SK-N-SH treated with all-trans-retinoic acid at 6 μM for 48 hours (cell line): ENCODE data around the gene PGP.
A peak's percentile ranks its signal among the peaks of the same experiment; 100 is the strongest.

Experiments used
- ATAC-seq: fragments of 200-7000 bp; cut with Tn5 transposase; 3 replicates; pipeline ENCODE4 v1.9.1; 2020; ENCODE audit warnings: mild to moderate bottlenecking, moderate library complexity
- ARNTL ChIP-seq: fragments of 450-650 bp; formaldehyde crosslinking; IDR thresholded peaks from 2 replicates; pipeline ENCODE4 v1.5.0; 2020; ENCODE audit warnings: low read depth, mild to moderate bottlenecking, moderate library complexity, borderline replicate concordance
- BACH2 ChIP-seq: fragments of 250-450 bp; sonication (Bioruptor Pico); IDR thresholded peaks from 2 replicates; pipeline ENCODE4 v1.9.0; 2021; ENCODE audit warnings: mild to moderate bottlenecking, borderline replicate concordance
- CSDC2 ChIP-seq: fragments of 250-450 bp; sonication (Bioruptor Pico); IDR thresholded peaks from 2 replicates; pipeline ENCODE4 v1.5.0; 2020; ENCODE audit warnings: mild to moderate bottlenecking, moderate library complexity
- ESRRG ChIP-seq: fragments of 250-450 bp; sonication (Bioruptor Pico); IDR thresholded peaks from 2 replicates; pipeline ENCODE4 v1.6.1; 2021; ENCODE audit warnings: mild to moderate bottlenecking
- GLIS3 ChIP-seq: fragments of 250-450 bp; sonication (Bioruptor Pico); IDR thresholded peaks from 2 replicates; pipeline ENCODE4 v1.5.0; 2020; ENCODE audit warnings: mild to moderate bottlenecking, moderate library complexity
- OSR1 ChIP-seq: fragments of 250-450 bp; sonication (Bioruptor Pico); IDR thresholded peaks from 2 replicates; pipeline ENCODE4 v1.8.0; 2022; ENCODE audit warnings: moderate library complexity, mild to moderate bottlenecking, inconsistent platforms
- PATZ1 ChIP-seq: fragments of 250-450 bp; sonication (Bioruptor Pico); IDR thresholded peaks from 2 replicates; pipeline ENCODE4 v1.8.0; 2020; ENCODE audit warnings: mild to moderate bottlenecking, moderate library complexity, borderline replicate concordance
- PPARA ChIP-seq: fragments of 250-450 bp; sonication (Bioruptor Pico); IDR thresholded peaks from 2 replicates; pipeline ENCODE4 v1.5.0; 2020; ENCODE audit warnings: mild to moderate bottlenecking, borderline replicate concordance
- RARB ChIP-seq: fragments of 250-450 bp; sonication (Bioruptor Pico); IDR thresholded peaks from 2 replicates; pipeline ENCODE4 v1.8.0; 2021; ENCODE audit warnings: mild to moderate bottlenecking, moderate library complexity
- SNAI2 ChIP-seq: fragments of 250-450 bp; sonication (Bioruptor Pico); IDR thresholded peaks from 2 replicates; pipeline ENCODE4 v1.5.0; 2020; ENCODE audit warnings: mild to moderate bottlenecking, moderate library complexity
- TCF4 ChIP-seq: fragments of 250-450 bp; sonication (Bioruptor Pico); IDR thresholded peaks from 2 replicates; pipeline ENCODE4 v1.8.0; 2021; ENCODE audit warnings: mild to moderate bottlenecking, moderate library complexity, borderline replicate concordance
- TOX ChIP-seq: fragments of 250-450 bp; sonication (Bioruptor Pico); IDR thresholded peaks from 2 replicates; pipeline ENCODE4 v1.8.0; 2021; ENCODE audit warnings: mild to moderate bottlenecking, moderate library complexity, borderline replicate concordance
- ZC3H10 ChIP-seq: fragments of 250-450 bp; sonication (Bioruptor Pico); IDR thresholded peaks from 2 replicates; pipeline ENCODE4 v1.5.1; 2021; ENCODE audit warnings: mild to moderate bottlenecking, moderate library complexity
- ZFP3 ChIP-seq: fragments of 250-450 bp; sonication (Bioruptor Pico); IDR thresholded peaks from 2 replicates; pipeline ENCODE4 v1.5.0; 2020; ENCODE audit warnings: mild to moderate bottlenecking, moderate library complexity
- ZFP30 ChIP-seq: fragments of 450-650 bp; formaldehyde crosslinking; IDR thresholded peaks from 2 replicates; pipeline ENCODE4 v1.5.0; 2022; ENCODE audit warnings: mild to moderate bottlenecking, moderate library complexity
- ZNF565 ChIP-seq: fragments of 450-650 bp; formaldehyde crosslinking; conservative IDR thresholded peaks from 2 replicates; pipeline ENCODE4 v1.5.0; 2020; ENCODE audit warnings: low read depth, mild to moderate bottlenecking, moderate library complexity
- ZNF70 ChIP-seq: fragments of 450-650 bp; formaldehyde crosslinking; IDR thresholded peaks from 2 replicates; pipeline ENCODE4 v1.5.0; 2020; ENCODE audit warnings: mild to moderate bottlenecking, moderate library complexity
- ZNF8 ChIP-seq: fragments of 450-650 bp; formaldehyde crosslinking; IDR thresholded peaks from 2 replicates; pipeline ENCODE4 v1.5.0; 2020; ENCODE audit warnings: mild to moderate bottlenecking, moderate library complexity
- TF ChIP-seq, protein P1 (sequence below): fragments of 250-450 bp; sonication (Bioruptor Pico); IDR thresholded peaks from 2 replicates; pipeline ENCODE4 v1.5.1; 2020; ENCODE audit warnings: low read depth, mild to moderate bottlenecking, moderate library complexity
- TF ChIP-seq, protein P2 (sequence below): fragments of 250-450 bp; sonication (Bioruptor Pico); IDR thresholded peaks from 2 replicates; pipeline ENCODE4 v1.5.1; 2021; ENCODE audit warnings: mild to moderate bottlenecking, moderate library complexity

The PGP gene

GRCh38 chr16:2244301-2244700 lies 29.7 kb upstream of the PGP start:
- TF ChIP-seq, protein P1, sequence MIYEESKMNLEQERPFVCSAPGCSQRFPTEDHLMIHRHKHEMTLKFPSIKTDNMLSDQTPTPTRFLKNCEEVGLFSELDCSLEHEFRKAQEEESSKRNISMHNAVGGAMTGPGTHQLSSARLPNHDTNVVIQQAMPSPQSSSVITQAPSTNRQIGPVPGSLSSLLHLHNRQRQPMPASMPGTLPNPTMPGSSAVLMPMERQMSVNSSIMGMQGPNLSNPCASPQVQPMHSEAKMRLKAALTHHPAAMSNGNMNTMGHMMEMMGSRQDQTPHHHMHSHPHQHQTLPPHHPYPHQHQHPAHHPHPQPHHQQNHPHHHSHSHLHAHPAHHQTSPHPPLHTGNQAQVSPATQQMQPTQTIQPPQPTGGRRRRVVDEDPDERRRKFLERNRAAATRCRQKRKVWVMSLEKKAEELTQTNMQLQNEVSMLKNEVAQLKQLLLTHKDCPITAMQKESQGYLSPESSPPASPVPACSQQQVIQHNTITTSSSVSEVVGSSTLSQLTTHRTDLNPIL = no peak
- TF ChIP-seq TOX (CRISPR knock-in tag) = no peak
- TF ChIP-seq ZNF70 (CRISPR knock-in tag) = no peak
- no peak for TF ChIP-seq ARNTL (CRISPR knock-in tag)
- no peak for TF ChIP-seq CSDC2 (CRISPR knock-in tag)
- no peak for TF ChIP-seq SNAI2 (CRISPR knock-in tag)
- TF ChIP-seq PPARA (CRISPR knock-in tag) = no peak
- no peak for TF ChIP-seq BACH2
- TF ChIP-seq, protein P2, sequence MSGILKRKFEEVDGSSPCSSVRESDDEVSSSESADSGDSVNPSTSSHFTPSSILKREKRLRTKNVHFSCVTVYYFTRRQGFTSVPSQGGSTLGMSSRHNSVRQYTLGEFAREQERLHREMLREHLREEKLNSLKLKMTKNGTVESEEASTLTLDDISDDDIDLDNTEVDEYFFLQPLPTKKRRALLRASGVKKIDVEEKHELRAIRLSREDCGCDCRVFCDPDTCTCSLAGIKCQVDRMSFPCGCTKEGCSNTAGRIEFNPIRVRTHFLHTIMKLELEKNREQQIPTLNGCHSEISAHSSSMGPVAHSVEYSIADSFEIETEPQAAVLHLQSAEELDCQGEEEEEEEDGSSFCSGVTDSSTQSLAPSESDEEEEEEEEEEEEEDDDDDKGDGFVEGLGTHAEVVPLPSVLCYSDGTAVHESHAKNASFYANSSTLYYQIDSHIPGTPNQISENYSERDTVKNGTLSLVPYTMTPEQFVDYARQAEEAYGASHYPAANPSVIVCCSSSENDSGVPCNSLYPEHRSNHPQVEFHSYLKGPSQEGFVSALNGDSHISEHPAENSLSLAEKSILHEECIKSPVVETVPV = no peak
- TF ChIP-seq ZC3H10 = no peak
- TF ChIP-seq ESRRG (CRISPR knock-in tag) = no peak
- no peak for TF ChIP-seq GLIS3 (CRISPR knock-in tag)
- no peak for TF ChIP-seq RARB (CRISPR knock-in tag)
- no peak for TF ChIP-seq ZNF565 (CRISPR knock-in tag)
- TF ChIP-seq TCF4 (CRISPR knock-in tag) = no peak
- TF ChIP-seq PATZ1 = no peak
- no peak for TF ChIP-seq ZNF8 (CRISPR knock-in tag)
- TF ChIP-seq ZFP30 (CRISPR knock-in tag) = no peak
- no peak for TF ChIP-seq OSR1 (CRISPR knock-in tag)
- ATAC-seq = peak; percentile 22

DNA sequence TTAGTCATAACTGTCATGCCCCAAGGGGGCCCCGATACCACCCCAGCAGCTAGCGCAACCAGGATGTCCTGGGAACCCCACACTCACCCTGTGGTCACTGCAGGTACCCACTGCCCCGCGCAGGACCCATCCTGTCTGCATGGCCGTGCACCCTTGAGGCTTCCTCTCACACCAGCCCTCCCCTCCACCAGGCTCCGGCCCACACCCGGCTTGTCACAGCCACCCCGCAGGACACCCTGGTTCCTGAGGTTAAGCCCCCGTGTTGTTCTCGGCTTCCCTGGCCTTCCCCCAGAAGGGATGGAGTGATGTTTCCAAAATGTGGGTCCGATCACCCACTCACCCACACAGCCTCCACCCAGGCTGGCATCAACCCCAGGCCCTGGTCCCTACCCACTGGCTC lies 29.1 kb upstream of the PGP start:
- TF ChIP-seq GLIS3 (CRISPR knock-in tag) = no peak
- TF ChIP-seq RARB (CRISPR knock-in tag) = no peak
- TF ChIP-seq CSDC2 (CRISPR knock-in tag) = no peak
- TF ChIP-seq ZNF8 (CRISPR knock-in tag) = no peak
- TF ChIP-seq, protein P2 = no peak
- TF ChIP-seq ESRRG (CRISPR knock-in tag) = no peak
- TF ChIP-seq PPARA (CRISPR knock-in tag) = no peak
- no peak for TF ChIP-seq ZFP3 (CRISPR knock-in tag)
- TF ChIP-seq ZNF70 (CRISPR knock-in tag) = no peak
- TF ChIP-seq, protein P1 = no peak
- no peak for TF ChIP-seq ZNF565 (CRISPR knock-in tag)
- no peak for TF ChIP-seq ARNTL (CRISPR knock-in tag)
- ATAC-seq = no peak

- no peak; the same call in 2 of the 3 replicates for ATAC-seq
- no peak for TF ChIP-seq ZNF8 (CRISPR knock-in tag)
- no peak for TF ChIP-seq ZNF565 (CRISPR knock-in tag)
- TF ChIP-seq ZFP30 (CRISPR knock-in tag) = no peak
- TF ChIP-seq, protein P1 = no peak
- TF ChIP-seq TCF4 (CRISPR knock-in tag) = no peak
Measured at GRCh38 chr16:2243031-2243528, 28.4 kb upstream of the PGP start.
